ENCODE results near the gene CCT2. TPM values are rescaled to one million over a fixed set of nuclear protein-coding genes. Genes with fewer than 3 reads are reported as not detected.

The CCT2 gene
- total and polyA plus RNA-seq, 9 of the 15 experiments (the other 6 are each of a cell fraction or from before 2014, with no cell fraction given), result 341 to 738 (median 490) TPM

DNA sequence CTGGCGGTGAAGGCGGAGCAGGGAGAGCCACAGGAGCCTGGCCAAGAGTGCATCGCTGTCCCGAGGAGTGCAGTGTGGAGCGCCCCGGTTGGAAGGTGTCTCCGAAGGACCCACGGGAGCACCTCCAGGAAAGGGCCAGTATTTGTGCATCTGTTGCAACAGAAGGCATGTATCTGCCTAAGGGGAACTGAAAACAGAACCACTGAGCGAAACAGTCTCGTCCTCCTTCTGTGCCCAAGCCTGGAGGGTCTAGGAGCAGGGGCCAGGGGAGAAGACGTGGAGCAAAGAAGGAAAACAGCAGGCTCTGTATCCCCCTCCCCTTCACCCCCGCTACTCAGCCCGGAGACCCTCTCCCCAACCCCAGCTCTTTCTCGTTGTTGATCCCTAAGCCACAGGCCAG is 30.8 kb downstream of the CCT2 start (continued):
- TF ChIP-seq, protein P1, sequence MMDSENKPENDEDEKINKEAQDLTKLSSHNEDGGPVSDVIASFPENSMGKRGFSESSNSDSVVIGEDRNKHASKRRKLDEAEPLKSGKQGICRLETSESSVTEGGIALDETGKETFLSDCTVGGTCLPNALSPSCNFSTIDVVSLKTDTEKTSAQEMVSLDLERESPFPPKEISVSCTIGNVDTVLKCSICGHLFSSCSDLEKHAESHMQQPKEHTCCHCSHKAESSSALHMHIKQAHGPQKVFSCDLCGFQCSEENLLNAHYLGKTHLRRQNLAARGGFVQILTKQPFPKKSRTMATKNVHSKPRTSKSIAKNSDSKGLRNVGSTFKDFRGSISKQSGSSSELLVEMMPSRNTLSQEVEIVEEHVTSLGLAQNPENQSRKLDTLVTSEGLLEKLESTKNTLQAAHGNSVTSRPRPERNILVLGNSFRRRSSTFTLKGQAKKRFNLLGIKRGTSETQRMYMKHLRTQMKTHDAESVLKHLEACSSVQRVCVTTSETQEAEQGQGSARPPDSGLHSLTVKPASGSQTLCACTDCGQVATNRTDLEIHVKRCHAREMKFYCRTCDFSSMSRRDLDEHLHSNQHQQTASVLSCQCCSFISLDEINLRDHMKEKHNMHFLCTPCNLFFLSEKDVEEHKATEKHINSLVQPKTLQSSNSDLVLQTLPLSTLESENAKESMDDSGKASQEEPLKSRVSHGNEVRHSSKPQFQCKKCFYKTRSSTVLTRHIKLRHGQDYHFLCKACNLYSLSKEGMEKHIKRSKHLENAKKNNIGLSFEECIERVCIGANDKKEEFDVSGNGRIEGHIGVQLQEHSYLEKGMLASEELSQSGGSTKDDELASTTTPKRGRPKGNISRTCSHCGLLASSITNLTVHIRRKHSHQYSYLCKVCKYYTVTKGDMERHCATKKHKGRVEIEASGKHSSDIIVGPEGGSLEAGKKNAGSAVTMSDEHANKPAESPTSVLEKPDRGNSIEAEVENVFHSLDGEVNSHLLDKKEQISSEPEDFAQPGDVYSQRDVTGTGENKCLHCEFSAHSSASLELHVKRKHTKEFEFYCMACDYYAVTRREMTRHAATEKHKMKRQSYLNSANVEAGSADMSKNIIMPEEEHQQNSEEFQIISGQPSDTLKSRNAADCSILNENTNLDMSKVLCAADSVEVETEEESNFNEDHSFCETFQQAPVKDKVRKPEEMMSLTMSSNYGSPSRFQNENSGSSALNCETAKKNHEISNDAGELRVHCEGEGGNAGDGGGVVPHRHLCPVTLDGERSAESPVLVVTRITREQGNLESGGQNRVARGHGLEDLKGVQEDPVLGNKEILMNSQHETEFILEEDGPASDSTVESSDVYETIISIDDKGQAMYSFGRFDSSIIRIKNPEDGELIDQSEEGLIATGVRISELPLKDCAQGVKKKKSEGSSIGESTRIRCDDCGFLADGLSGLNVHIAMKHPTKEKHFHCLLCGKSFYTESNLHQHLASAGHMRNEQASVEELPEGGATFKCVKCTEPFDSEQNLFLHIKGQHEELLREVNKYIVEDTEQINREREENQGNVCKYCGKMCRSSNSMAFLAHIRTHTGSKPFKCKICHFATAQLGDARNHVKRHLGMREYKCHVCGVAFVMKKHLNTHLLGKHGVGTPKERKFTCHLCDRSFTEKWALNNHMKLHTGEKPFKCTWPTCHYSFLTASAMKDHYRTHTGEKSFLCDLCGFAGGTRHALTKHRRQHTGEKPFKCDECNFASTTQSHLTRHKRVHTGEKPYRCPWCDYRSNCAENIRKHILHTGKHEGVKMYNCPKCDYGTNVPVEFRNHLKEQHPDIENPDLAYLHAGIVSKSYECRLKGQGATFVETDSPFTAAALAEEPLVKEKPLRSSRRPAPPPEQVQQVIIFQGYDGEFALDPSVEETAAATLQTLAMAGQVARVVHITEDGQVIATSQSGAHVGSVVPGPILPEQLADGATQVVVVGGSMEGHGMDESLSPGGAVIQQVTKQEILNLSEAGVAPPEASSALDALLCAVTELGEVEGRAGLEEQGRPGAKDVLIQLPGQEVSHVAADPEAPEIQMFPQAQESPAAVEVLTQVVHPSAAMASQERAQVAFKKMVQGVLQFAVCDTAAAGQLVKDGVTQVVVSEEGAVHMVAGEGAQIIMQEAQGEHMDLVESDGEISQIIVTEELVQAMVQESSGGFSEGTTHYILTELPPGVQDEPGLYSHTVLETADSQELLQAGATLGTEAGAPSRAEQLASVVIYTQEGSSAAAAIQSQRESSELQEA (IDR thresholded peaks at IDR 0.05; ENCODE audit: low read depth), result no peak
- TF ChIP-seq NONO (IDR thresholded peaks at IDR 0.05; ENCODE audit: low read depth in 2 of 2, low read length in 1 of 2) (no peak), NR2F6 (CRISPR knock-in tag; IDR thresholded peaks at IDR 0.05) (no peak), ZFX (CRISPR knock-in tag; IDR thresholded peaks at IDR 0.05) (no peak), TOE1 (IDR thresholded peaks at IDR 0.05; ENCODE audit: borderline replicate concordance) (no peak), TOE1 (CRISPR knock-in tag; IDR thresholded peaks at IDR 0.05; ENCODE audit: borderline replicate concordance, low read depth) (no peak), SETDB1 (IDR thresholded peaks at IDR 0.05; ENCODE audit: low read length) (no peak), POLR3G (IDR thresholded peaks at IDR 0.05; ENCODE audit: extremely low read depth, insufficient read length, insufficient replicate concordance) (no peak), NFXL1 (CRISPR knock-in tag; IDR thresholded peaks at IDR 0.05) (no peak), RBM22 (IDR thresholded peaks at IDR 0.05; ENCODE audit: low read depth, low read length, poor library complexity, severe bottlenecking) (no peak)
- TF ChIP-seq, protein P2, sequence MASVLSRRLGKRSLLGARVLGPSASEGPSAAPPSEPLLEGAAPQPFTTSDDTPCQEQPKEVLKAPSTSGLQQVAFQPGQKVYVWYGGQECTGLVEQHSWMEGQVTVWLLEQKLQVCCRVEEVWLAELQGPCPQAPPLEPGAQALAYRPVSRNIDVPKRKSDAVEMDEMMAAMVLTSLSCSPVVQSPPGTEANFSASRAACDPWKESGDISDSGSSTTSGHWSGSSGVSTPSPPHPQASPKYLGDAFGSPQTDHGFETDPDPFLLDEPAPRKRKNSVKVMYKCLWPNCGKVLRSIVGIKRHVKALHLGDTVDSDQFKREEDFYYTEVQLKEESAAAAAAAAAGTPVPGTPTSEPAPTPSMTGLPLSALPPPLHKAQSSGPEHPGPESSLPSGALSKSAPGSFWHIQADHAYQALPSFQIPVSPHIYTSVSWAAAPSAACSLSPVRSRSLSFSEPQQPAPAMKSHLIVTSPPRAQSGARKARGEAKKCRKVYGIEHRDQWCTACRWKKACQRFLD (CRISPR knock-in tag; IDR thresholded peaks at IDR 0.05), result no peak
- TF ChIP-seq, protein P3, sequence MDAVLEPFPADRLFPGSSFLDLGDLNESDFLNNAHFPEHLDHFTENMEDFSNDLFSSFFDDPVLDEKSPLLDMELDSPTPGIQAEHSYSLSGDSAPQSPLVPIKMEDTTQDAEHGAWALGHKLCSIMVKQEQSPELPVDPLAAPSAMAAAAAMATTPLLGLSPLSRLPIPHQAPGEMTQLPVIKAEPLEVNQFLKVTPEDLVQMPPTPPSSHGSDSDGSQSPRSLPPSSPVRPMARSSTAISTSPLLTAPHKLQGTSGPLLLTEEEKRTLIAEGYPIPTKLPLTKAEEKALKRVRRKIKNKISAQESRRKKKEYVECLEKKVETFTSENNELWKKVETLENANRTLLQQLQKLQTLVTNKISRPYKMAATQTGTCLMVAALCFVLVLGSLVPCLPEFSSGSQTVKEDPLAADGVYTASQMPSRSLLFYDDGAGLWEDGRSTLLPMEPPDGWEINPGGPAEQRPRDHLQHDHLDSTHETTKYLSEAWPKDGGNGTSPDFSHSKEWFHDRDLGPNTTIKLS (IDR thresholded peaks at IDR 0.05; ENCODE audit: borderline replicate concordance, low read depth), result no peak
- TF ChIP-seq, protein P4, sequence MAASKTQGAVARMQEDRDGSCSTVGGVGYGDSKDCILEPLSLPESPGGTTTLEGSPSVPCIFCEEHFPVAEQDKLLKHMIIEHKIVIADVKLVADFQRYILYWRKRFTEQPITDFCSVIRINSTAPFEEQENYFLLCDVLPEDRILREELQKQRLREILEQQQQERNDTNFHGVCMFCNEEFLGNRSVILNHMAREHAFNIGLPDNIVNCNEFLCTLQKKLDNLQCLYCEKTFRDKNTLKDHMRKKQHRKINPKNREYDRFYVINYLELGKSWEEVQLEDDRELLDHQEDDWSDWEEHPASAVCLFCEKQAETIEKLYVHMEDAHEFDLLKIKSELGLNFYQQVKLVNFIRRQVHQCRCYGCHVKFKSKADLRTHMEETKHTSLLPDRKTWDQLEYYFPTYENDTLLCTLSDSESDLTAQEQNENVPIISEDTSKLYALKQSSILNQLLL (CRISPR knock-in tag; IDR thresholded peaks at IDR 0.05; ENCODE audit: borderline replicate concordance), result no peak
- TF ChIP-seq, protein P5, sequence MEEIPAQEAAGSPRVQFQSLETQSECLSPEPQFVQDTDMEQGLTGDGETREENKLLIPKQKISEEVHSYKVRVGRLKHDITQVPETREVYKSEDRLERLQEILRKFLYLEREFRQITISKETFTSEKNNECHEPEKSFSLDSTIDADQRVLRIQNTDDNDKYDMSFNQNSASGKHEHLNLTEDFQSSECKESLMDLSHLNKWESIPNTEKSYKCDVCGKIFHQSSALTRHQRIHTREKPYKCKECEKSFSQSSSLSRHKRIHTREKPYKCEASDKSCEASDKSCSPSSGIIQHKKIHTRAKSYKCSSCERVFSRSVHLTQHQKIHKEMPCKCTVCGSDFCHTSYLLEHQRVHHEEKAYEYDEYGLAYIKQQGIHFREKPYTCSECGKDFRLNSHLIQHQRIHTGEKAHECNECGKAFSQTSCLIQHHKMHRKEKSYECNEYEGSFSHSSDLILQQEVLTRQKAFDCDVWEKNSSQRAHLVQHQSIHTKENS (CRISPR knock-in tag; IDR thresholded peaks at IDR 0.05), result no peak
